Stimulated activated CD4-positive, alpha-beta T cell treated with anti-CD3 and anti-CD28 coated beads, Interleukin-15, amount 100 ng/mL, for 24 hours (primary cell): ENCODE data around the gene NTRK3.
A peak's percentile ranks its signal among the peaks of the same experiment; 100 is the strongest.

Experiments
- DNase-seq: peaks from one replicate; pipeline ENCODE4 v3.0.0-alpha.2; 2020

The NTRK3 gene

DNA sequence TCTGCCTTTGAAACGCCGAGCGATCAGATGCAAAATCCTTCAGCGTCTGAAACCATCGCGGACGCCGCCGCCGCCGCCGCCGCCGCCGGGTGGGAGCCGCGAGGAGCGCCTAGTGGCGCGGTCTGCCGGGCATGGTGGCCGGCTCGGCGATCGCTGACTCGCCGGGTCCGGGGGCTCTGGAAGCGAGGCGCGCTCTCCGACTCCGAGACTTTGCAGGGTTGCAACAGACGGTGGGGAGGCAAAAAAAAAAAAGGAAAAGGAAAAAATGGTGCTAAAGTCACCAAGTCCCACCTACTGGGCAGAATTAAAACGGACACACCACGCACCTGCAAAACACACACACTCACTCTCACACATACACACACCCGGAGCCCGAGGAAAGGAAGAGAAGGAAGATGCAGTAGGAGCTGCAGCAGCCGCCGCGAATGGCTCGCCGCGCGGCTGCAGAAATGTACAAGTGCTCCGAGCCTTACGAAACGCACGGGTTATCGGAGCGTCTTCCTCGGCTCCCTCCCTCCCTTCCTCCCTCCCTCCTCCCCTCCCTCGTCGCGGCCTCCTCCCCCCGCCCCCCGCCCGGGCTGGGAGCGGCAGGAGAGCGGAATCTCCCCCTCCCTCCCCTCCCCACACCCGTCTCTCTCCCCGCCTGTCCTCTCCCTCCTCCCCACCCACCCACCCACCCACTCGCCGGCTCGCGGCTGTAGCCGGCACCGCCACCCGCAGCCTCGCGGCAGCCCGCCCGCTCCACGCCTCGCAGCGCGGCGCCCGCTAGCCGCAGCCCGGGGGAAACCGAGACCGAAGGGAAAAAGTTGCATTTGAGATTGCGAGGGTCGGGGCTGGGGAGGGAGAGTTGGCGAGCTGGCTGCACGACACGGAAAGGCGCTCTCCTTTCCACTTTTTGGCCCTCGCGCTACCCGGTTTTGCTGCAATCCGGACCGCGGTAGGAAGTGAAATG, at the start of gene NTRK3:
TSS of gene NTRK3 (minus strand) at position 461 of the 952 bp plus-strand sequence. CDS start 586 bp downstream, outside the sequence.
- DNase-seq = peak; percentile 30

DNA sequence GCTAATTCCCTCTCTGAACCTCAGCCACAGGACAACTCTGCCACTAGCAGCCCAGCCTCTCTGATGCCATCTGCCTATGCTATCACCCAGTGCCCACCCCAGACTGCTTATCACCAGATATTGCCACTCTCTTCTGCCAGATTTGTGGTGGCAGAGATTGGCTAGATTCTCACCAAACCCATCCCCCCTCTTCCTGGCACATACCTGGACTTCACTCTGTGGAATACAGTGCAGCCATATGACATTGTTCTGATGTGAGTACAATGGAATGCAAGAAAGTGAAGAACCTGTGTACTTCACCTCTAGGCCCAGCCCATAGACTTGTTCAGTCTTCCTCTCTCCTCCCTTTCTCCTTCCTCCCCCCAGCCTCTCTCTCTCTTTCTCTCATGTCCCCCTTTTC, 46.9 kb upstream of the NTRK3 start:
- DNase-seq = no peak

DNA sequence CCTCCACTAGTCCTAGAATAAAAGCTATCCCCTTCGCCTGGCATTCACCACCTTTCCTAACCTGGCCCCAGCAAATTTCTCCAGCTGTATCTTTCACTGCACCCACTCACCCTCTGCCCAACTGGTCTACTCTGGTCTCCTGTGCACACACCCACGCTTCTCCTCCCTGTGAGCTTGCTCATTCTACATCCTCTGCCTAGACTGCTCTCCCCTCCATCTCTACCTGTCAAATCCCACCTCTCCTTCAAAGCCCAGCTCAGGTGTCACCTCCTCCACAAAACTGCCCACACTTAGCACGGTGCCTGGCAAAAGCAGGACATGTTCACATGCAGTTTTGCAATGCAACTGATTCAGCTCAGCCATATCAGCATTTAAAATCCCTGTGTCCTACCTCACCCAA, 45.8 kb upstream of the NTRK3 start:
- no peak for DNase-seq

DNA sequence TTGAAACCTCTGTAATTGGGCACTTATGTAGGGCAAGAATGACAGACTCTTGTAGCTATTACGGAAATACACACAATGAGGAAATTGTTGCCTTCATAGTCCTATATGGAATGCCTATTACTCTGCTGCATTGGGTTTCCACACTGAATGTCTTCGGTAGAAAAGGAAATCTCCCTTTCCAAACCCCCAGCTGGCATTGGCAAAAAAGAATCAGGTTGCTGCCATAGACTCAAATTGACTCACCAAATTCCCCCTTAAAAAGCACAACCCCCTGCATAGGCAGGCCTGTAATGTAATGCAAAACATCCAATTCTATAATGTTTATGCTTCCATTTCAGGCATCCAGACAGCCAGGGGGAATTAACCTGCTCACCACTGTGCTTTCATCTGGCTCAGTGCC, 44.8 kb upstream of the NTRK3 start:
- DNase-seq = no peak

- no peak for DNase-seq
These were observed 44.3 kb upstream of the NTRK3 start for GRCh38 chr15:88300861-88301260.

DNA sequence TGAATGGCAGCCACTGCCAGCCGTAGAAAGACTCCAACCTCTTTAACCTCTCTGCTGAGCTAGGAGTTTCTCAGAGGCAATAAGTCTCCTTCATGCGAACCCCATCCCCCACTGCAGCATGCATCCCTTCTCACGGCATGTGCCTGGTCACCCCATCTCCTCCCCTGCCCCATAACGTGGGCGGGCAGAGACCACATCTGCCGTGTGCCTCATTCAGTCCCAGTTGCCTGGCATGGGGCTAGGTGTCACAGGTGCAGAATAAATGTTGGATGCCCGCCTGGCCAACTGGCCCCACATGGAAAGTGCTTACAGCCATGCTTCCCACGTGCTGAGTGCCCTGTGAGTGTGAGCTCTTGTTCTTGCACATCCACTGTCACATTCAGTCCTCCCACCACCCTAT, 43.5 kb upstream of the NTRK3 start:
- DNase-seq = no peak

GRCh38 chr15:88299497-88299896, 43.0 kb upstream of the NTRK3 start:
- DNase-seq = no peak

- no peak for DNase-seq
These were observed 32.1 kb upstream of the NTRK3 start for GRCh38 chr15:88288661-88289060.

DNA sequence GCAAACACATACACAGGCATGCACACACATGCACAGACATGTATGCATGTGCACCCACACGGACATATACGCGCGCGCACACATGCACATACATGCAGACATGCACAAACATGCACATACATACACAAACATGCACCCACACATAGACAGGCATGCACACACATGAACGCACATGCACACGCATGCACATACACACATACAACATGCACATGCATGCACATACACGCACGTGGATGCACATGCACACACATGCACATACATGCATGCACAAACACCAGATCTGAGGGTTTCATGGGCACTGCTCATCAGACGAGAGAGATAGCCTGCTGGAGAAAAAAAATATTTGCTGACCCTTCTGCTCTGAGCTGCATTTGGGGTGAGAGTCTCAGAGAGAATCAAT, 31.7 kb upstream of the NTRK3 start:
- no peak for DNase-seq

DNA sequence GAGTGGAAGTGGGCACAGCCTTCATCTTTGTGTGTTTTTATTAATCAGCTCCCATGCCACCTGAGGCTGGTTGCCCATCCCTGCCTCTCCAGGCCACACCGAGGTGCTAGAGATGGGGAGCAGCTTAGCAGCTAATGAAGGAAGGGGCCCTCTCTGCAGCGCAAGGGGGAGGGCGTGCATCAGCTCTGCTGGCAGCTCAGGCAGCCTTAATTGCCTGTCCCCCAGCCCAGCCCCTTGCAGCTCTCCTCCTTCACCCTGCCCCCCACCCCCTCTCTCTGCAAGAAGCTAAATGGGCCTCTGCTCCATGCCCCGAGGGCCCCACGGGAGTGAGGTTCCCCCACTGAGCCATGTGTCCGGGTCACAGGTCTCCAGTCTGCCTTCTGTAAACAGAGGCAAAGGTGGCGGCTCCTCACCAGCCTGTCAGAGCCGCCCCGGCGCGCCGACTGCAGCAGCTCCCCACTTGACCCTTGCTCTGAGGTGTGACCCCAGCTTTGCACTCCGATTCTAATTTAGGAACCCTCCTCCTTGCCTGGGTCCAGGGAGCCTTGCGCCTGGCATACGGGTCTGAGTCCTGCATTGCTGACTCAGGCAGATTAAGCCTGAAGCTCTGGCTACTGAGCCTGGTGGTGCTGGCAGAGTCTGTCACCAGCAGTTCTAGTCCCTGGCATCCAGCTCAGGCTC, 27.9 kb upstream of the NTRK3 start:
- DNase-seq = no peak

DNA sequence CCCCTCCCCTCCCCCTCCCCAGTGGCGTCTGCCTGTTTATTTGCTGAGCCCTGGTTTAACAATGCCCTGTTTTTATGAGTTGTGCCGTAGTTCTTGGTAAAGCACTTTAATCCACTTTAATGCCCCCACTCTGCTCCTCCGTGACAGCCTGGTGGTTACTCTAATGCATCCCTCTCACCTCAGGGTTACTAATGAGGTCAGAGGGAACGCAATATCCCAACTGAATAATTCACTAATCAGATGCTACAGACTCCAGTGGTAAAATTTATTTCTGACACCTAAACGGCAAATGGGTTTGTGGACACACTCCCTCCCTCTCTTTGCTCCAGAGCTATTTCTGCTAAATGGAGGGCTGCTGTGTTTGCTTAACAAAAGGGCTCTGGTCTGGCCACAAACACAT, 26.1 kb upstream of the NTRK3 start:
- DNase-seq = no peak

DNA sequence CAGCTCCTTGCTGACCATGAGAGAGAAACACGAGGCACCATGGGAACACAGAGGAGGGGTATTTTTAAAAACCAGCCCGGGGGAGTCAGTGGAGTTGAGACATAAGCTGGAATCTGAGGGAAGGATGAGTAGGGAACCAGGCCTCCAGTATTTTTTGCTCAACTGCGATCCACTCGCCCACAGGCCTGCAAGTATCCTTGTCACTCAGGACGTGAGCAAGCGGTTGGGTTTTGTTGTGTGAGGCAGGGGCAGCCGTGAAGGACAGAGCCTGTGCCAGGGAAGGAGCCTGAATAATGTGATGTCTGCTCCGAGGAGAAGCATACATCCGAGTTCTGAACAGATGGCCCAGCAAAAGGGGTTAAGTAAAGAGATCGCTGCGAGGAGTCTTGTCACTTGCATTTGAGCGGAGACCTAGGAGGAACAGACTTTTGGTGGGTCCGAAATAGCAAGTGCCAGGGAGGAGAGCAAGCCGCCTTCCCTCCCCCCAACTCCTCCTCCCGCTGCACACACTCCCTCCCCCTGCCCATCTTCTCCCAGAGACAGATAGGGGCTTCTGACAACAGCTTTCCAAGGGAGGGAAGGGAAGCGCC, 20.4 kb upstream of the NTRK3 start:
- no peak for DNase-seq

DNA sequence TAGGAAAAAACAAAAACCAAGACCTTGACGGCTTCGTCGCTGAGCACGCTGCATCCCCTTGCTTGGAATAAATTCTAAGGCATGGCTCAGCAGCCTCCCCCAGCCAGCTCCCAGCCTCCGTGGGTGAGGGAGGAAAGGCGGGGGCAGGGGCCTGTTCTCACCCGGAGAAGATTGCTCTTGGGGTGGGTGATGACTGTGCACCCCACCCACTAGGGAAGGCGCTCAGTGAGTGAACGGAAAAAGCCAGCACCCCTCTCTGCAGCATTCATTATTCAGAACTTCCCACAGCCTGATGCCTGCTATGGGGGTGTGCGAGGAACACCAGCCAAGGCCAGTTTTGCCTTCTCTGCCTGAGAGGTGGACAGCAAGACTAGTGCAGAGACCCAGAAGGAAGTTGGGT, 19.3 kb upstream of the NTRK3 start:
- no peak for DNase-seq

- DNase-seq = peak; percentile 73
These were observed 18.3 kb upstream of the NTRK3 start for GRCh38 chr15:88274553-88275460.

GRCh38 chr15:88272421-88272820, 15.9 kb upstream of the NTRK3 start:
- DNase-seq = no peak

GRCh38 chr15:88269356-88270062, 13.0 kb upstream of the NTRK3 start:
- DNase-seq = no peak

DNA sequence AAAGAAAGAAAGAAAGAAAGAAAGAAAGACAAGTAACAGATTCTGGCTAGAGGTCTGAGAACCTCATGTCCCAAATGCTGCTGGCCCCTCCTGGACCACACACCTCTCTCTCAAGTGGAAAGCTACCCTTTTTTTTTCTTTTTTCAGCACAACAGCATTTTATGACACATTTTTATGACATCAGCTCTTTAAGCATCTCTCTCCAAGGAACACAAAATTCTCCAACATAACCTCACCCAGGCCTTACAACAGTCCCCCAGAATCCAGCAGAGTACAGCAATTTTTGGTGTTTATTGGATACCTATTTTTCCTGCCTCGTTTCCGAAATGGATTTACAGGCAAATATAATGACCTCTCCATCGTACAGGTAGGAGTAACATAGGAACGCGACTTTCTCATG, 11.2 kb upstream of the NTRK3 start:
- no peak for DNase-seq

- no peak for DNase-seq
These were observed 9.6 kb upstream of the NTRK3 start for GRCh38 chr15:88266170-88266569.

GRCh38 chr15:88264622-88265021, 8.1 kb upstream of the NTRK3 start:
- DNase-seq = no peak

GRCh38 chr15:88262064-88262463, 5.5 kb upstream of the NTRK3 start:
- DNase-seq = no peak

DNA sequence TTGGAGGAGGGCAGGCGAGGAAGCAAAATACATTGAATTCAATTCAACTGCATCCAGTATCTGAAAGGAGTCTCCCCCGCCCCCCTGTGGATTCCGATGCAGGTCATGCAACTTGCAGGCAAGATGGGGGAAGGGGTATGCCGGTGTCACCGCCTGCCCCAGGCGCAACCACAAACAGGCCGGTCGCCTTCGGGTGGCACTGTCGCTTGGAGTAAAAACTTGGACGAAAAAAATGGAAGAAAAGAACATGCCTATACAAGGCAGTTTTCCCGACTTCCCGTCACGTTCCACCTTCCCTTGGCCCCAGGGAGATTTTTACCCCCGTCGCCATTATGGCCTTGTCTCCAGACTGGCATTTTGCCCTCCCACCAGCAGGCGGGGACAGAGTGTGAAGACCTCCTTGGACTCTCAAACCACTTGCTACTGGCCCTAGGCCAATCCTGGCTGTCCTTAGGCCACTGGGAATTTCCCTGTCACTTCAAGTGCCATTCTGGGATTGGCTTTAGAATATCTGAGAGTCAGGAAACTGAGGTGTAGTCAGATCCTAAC, 1.6 kb upstream of the NTRK3 start:
- peak; percentile 33 for DNase-seq
